ENCODE measurements around the gene NECTIN1.

NECTIN1 gene

GRCh38 chr11:119696378-119697222 is 32.4 kb downstream of the NECTIN1 start:
- DNase-seq, result no peak

GRCh38 chr11:119694334-119694733 is 34.7 kb downstream of the NECTIN1 start:
- DNase-seq, result no peak

- no peak for DNase-seq
Observed at GRCh38 chr11:119693253-119693815, 35.7 kb downstream of the NECTIN1 start.

- no peak for DNase-seq
Observed at GRCh38 chr11:119692540-119692820, 36.5 kb downstream of the NECTIN1 start.

GRCh38 chr11:119691701-119692539 is 37.1 kb downstream of the NECTIN1 start:
- DNase-seq, result peak in 1 of 56 donors; percentile 41

GRCh38 chr11:119691020-119691666 is 37.9 kb downstream of the NECTIN1 start:
- DNase-seq, result no peak

- no peak for DNase-seq
Observed at GRCh38 chr11:119689302-119689701, 39.7 kb downstream of the NECTIN1 start.

- DNase-seq, result no peak
Observed at GRCh38 chr11:119688356-119688755, 40.6 kb downstream of the NECTIN1 start.

GRCh38 chr11:119687373-119688046 is 41.5 kb downstream of the NECTIN1 start:
- peak in 5 of 56 donors; percentile 20 to 40 (median 23) for DNase-seq

- no peak for DNase-seq
Observed at GRCh38 chr11:119686177-119686882, 42.7 kb downstream of the NECTIN1 start.

- no peak for DNase-seq
Observed at GRCh38 chr11:119685111-119685746, 43.8 kb downstream of the NECTIN1 start.

- no peak for DNase-seq
Observed at GRCh38 chr11:119684361-119685110, 44.5 kb downstream of the NECTIN1 start.

- DNase-seq, result no peak
Observed at GRCh38 chr11:119683783-119684182, 45.2 kb downstream of the NECTIN1 start.

- peak in 2 of 56 donors; percentile 36 to 68 for DNase-seq
Observed at GRCh38 chr11:119681361-119681910, 47.6 kb downstream of the NECTIN1 start.

GRCh38 chr11:119680541-119681360 is 48.2 kb downstream of the NECTIN1 start:
- peak in 29 of 56 donors; percentile 15 to 83 (median 43) for DNase-seq

GRCh38 chr11:119679346-119679745 is 49.7 kb downstream of the NECTIN1 start:
- no peak for DNase-seq

GRCh38 chr11:119678351-119678750 is 50.6 kb downstream of the NECTIN1 start:
- no peak for DNase-seq

- DNase-seq, result no peak
Observed at GRCh38 chr11:119677840-119678239, 51.2 kb downstream of the NECTIN1 start.
